ENCODE measurements around the gene MAP3K20. TPM values are rescaled to one million over a fixed set of nuclear protein-coding genes. Genes with fewer than 3 reads are reported as not detected.
A peak's percentile ranks its signal among the peaks of the same experiment; 100 is the strongest.

MAP3K20 gene
- total and polyA plus RNA-seq, 2 donors (not counting 3 experiments of a cell fraction or from before 2014, with no cell fraction given): 7.8 to 31.5 TPM

DNA sequence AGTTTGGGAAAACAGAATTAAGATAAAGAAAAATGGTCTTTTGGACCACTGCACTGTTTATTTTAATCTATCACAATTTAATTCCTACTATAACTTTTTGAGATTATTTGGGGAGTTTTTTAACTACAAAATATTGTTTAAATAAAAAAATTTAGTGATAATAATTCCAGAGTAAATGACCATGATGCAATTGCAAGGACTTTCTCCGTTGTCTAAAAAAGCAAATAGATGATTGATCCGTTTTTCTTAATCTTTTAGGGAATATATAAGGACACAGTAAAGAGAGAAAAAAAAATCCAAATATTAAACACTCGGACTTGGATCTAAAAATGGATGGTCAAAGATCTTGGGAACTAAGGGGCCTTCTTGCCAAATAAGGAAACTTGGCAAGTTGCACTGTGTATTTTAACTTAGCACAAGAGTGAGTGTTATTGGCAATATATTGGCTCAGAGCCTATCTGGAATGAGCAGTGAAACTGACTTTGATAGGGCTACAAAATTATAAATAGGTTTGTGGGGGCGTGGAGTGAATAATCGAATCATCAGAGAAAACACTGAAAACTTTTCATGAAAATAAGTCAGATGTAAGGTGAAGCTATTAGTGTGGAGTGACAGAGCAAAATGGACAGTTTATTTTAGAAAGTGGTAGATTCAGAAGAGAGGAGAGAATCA, 2.0 kb downstream of the MAP3K20 start:
- H3K9me3 ChIP-seq (replicated peaks; ENCODE audit: control insufficient read depth, insufficient read depth, low read length): no peaks in the 10 kb centered on the region
- H3K36me3 ChIP-seq (ENCODE audit: control insufficient read depth in 2 of 2, extremely low read depth in 1 of 2, insufficient read depth in 2 of 2, low read length in 2 of 2): no peaks in the 10 kb centered on the region
- H3K27me3 ChIP-seq (ENCODE audit: control insufficient read depth in 2 of 2, insufficient read depth in 2 of 2, low read length in 2 of 2): no peaks in the 10 kb centered on the region
- CTCF ChIA-PET: interaction anchor here (1.0 to 3.5 kb wide), 4 partner anchors 13 to 132 kb away, joined by 3 to 23 read pairs (median 7); no protein-coding TSS in a partner anchor
- peak overlapping the region; percentile 97 for H3K4me2 ChIP-seq (ENCODE audit: insufficient read depth, low read length)
- H3K79me2 ChIP-seq (ENCODE audit: control insufficient read depth, insufficient read depth, low read length): peaks cover 47% of the 10 kb centered on the region
- H3K4me1 ChIP-seq (ENCODE audit: control insufficient read depth, extremely low read depth, insufficient read depth, low read length): peaks cover 15% of the 10 kb centered on the region
- no peak overlapping the region for H3K27ac ChIP-seq (ENCODE audit: insufficient read depth, low read depth, low read length)
- H3K9me1 ChIP-seq (replicated peaks; ENCODE audit: control insufficient read depth, extremely low read depth, insufficient read depth, low read length): no peaks in the 10 kb centered on the region
- DNase-seq (ENCODE audit: low read depth, low spot score): peak; percentile 73
- H3K4me3 ChIP-seq (replicated peaks in 1 of 3; ENCODE audit: insufficient read depth in 1 of 3, low read depth in 1 of 3, low read length in 3 of 3): peak overlapping the region in 1 of 3 experiments; percentile 86
- POLR2A ChIA-PET: no interaction called here
- BruUV-seq (replicated peaks): no TSS peak
- H2AFZ ChIP-seq (ENCODE audit: low read depth, low read length): no peak overlapping the region
- H3K9ac ChIP-seq (replicated peaks; ENCODE audit: extremely low read depth, insufficient read depth, low read length): peak overlapping the region; percentile 87
- dilution Hi-C loops (cut with MboI; ENCODE audit: extremely low pct_ligation_motif_present, low sequenced_read_pairs): no loop called here
- no peaks in the 10 kb centered on the region for H4K20me1 ChIP-seq (replicated peaks; ENCODE audit: control insufficient read depth, extremely low read depth, insufficient read depth, low read length)
- intact Hi-C loops (cut with micrococcal nuclease): loop anchor here (1.0 to 5.0 kb wide), 3 partner anchors 28 to 277 kb away; partner anchors contain the start of gene CDCA7
- peak; percentile 15 for FAIRE-seq
- no peak for TF ChIP-seq POLR2A (IDR thresholded peaks at IDR 0.05; ENCODE audit: low read depth, low read length)
- TF ChIP-seq JUN (IDR thresholded peaks at IDR 0.05; ENCODE audit: borderline replicate concordance, insufficient read depth, insufficient read length, low read depth): no peak
- TF ChIP-seq, protein P1, sequence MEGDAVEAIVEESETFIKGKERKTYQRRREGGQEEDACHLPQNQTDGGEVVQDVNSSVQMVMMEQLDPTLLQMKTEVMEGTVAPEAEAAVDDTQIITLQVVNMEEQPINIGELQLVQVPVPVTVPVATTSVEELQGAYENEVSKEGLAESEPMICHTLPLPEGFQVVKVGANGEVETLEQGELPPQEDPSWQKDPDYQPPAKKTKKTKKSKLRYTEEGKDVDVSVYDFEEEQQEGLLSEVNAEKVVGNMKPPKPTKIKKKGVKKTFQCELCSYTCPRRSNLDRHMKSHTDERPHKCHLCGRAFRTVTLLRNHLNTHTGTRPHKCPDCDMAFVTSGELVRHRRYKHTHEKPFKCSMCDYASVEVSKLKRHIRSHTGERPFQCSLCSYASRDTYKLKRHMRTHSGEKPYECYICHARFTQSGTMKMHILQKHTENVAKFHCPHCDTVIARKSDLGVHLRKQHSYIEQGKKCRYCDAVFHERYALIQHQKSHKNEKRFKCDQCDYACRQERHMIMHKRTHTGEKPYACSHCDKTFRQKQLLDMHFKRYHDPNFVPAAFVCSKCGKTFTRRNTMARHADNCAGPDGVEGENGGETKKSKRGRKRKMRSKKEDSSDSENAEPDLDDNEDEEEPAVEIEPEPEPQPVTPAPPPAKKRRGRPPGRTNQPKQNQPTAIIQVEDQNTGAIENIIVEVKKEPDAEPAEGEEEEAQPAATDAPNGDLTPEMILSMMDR (IDR thresholded peaks at IDR 0.05; ENCODE audit: extremely low read depth in 1 of 2, insufficient read depth in 1 of 2, low read depth in 1 of 2, low read length in 2 of 2): no peak
- TF ChIP-seq GATA2 (IDR thresholded peaks at IDR 0.05; ENCODE audit: insufficient read depth, insufficient read length, low read depth, low read length): no peak
- TF ChIP-seq, protein P2, sequence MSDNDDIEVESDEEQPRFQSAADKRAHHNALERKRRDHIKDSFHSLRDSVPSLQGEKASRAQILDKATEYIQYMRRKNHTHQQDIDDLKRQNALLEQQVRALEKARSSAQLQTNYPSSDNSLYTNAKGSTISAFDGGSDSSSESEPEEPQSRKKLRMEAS (IDR thresholded peaks at IDR 0.05; ENCODE audit: insufficient read depth, insufficient read length): no peak
- TF ChIP-seq POLR2AphosphoS5 (IDR thresholded peaks at IDR 0.05; ENCODE audit: insufficient read depth, low read depth, low read length): no peak
- TF ChIP-seq FOS (IDR thresholded peaks at IDR 0.05; ENCODE audit: borderline replicate concordance, insufficient read depth, low read length): no peak
- TF ChIP-seq MYC (IDR thresholded peaks at IDR 0.05; ENCODE audit: low read depth, low read length): no peak
- no peak for TF ChIP-seq EZH2 (IDR thresholded peaks at IDR 0.05; ENCODE audit: borderline replicate concordance, low read depth, low read length, severe bottlenecking)
